HepG2 (cell line): Measurements from ENCODE around the gene MISP3. TPM values are rescaled to one million over a fixed set of nuclear protein-coding genes. Genes with fewer than 3 reads are reported as not detected.

Source experiments
- ATAC-seq: fragments of 200-7000 bp; cut with Tn5 transposase; 3 replicates; pipeline ENCODE4 v1.9.1; 2020; ENCODE audit warnings: mild to moderate bottlenecking, moderate library complexity
- BruUV-seq: library from RNA; stranded (reverse); fragments of 400-500 nt; replicated peaks from 2 replicates; lab custom pipeline; 2021; lab: Mats Ljungman, UMichigan
- CTCF ChIA-PET: fragments of 300-600 bp; formaldehyde crosslinking; extraction: SDS; loops from one replicate; lab custom pipeline; 2021; ENCODE audit warnings: low total read pairs, inconsistent platforms, low intra/inter-chr PET ratio; lab: Yijun Ruan, JAX
- POLR2A ChIA-PET: fragments of 350-600 bp; sonication (Branson Sonifier 250); formaldehyde crosslinking; loops from one replicate; lab custom pipeline; 2020; ENCODE audit warnings: antibody characterized with exemption, inconsistent platforms; lab: Yijun Ruan, JAX
- DNase-seq: peaks from one replicate; pipeline ENCODE4 v3.0.0-alpha.2; 2015; ENCODE audit warnings: low spot score
- FAIRE-seq: peaks from 3 replicates; lab custom pipeline; 2011; peaks lifted over from hg19 to GRCh38; lab: Jason Lieb, UNC
- H2AFZ ChIP-seq: one replicate; pipeline ENCODE4 v1.6.1; 2011; ENCODE audit warnings: low read length, inconsistent platforms
- H3K27ac ChIP-seq: fragments of 300-600 bp; 3 replicates; pipeline ENCODE4 v1.8.0; 2011; ENCODE audit warnings: mixed run types, mild to moderate bottlenecking, mixed read lengths, low read length, inconsistent platforms; ENCODE audit not compliant: insufficient read depth; ENCODE audit errors: extremely low read length
- H3K27me3 ChIP-seq, 2 experiments: fragments of 200-600 bp in 1 of 2; 2 replicates in 1 of 2; 3 replicates in 1 of 2; pipeline versions ENCODE4 v1.6.0 to v1.8.0; 2011; ENCODE audit warnings: low read length in 2 of 2, mild to moderate bottlenecking in 2 of 2, moderate library complexity in 2 of 2, inconsistent platforms in 1 of 2; ENCODE audit not compliant: insufficient read depth in 2 of 2, control insufficient read depth in 1 of 2
- H3K36me3 ChIP-seq, 2 experiments: fragments of 200-600 bp in 1 of 2; replicated peaks in 1 of 2; 2 replicates in 1 of 2; 3 replicates in 1 of 2; pipeline versions ENCODE4 v1.5.1 to v1.8.0; 2011; ENCODE audit warnings: low read length in 2 of 2, inconsistent platforms in 1 of 2; ENCODE audit not compliant: insufficient read depth in 2 of 2, control insufficient read depth in 1 of 2
- H3K4me1 ChIP-seq: 2 replicates; pipeline ENCODE4 v1.5.1; 2012; ENCODE audit warnings: low read length, inconsistent platforms; ENCODE audit not compliant: insufficient read depth
- H3K4me2 ChIP-seq: 2 replicates; pipeline ENCODE4 v1.6.0; 2011; ENCODE audit warnings: low read depth, low read length, inconsistent platforms
- H3K4me3 ChIP-seq, 3 experiments: fragments of 200-600 bp in 1 of 3; sonication (generic), shearing (Covaris generic) in 1 of 3; replicated peaks in 1 of 3; 2 replicates each; pipeline ENCODE4 v1.5.1; 2011 to 2016; ENCODE audit warnings: low read length in 3 of 3, inconsistent platforms in 2 of 3, low read depth in 2 of 3, mild to moderate bottlenecking in 2 of 3, control low read depth in 1 of 3, mixed read lengths in 1 of 3; ENCODE audit not compliant: insufficient read depth in 1 of 3
- H3K79me2 ChIP-seq: one replicate; pipeline ENCODE4 v1.6.1; 2011; ENCODE audit warnings: low read length, inconsistent platforms; ENCODE audit not compliant: insufficient read depth
- H3K9ac ChIP-seq: 2 replicates; pipeline ENCODE4 v1.6.0; 2011; ENCODE audit warnings: mild to moderate bottlenecking, low read depth, low read length, inconsistent platforms; ENCODE audit not compliant: insufficient read depth
- H3K9me3 ChIP-seq: 2 replicates; pipeline ENCODE4 v1.5.1; 2012; ENCODE audit warnings: mild to moderate bottlenecking, low read length
- H4K20me1 ChIP-seq: 2 replicates; pipeline ENCODE4 v1.6.0; 2011; ENCODE audit warnings: inconsistent platforms, mild to moderate bottlenecking, low read length, moderate library complexity; ENCODE audit not compliant: insufficient read depth
- ARID2 ChIP-seq: sonication (generic); formaldehyde crosslinking; IDR thresholded peaks from 2 replicates; pipeline ENCODE4 v1.8.1; 2022; ENCODE audit warnings: mild to moderate bottlenecking, missing genetic modification reagents, borderline replicate concordance
- BCL6 ChIP-seq: IDR thresholded peaks from 2 replicates; pipeline ENCODE4 v1.6.1; 2016; ENCODE audit warnings: missing genetic modification reagents, missing compliant biosample characterization
- CBX2 ChIP-seq, 2 experiments: fragments of 200-600 bp in 1 of 2; sonication (generic); formaldehyde crosslinking in 1 of 2; IDR thresholded peaks; 2 replicates each; pipeline versions ENCODE4 v1.7.0 to v1.8.1; 2018 to 2022; ENCODE audit warnings: low read depth in 2 of 2, low read length in 1 of 2, mild to moderate bottlenecking in 1 of 2, missing genetic modification reagents in 1 of 2
- CEBPG ChIP-seq: IDR thresholded peaks from 2 replicates; pipeline ENCODE4 v1.6.1; 2016
- MXI1 ChIP-seq: IDR thresholded peaks from 3 replicates; pipeline ENCODE4 v1.6.1; 2012; ENCODE audit warnings: low read depth, low read length, inconsistent platforms, borderline replicate concordance
- POLR2AphosphoS2 ChIP-seq: IDR thresholded peaks from 2 replicates; pipeline ENCODE4 v1.6.1; 2011; ENCODE audit warnings: low read depth, low read length, improper control_type of control experiment
- RAD51 ChIP-seq: fragments of 450-650 bp; IDR thresholded peaks from 2 replicates; pipeline ENCODE4 v1.6.1; 2016; ENCODE audit warnings: borderline replicate concordance
- SIX4 ChIP-seq: sonication (generic); formaldehyde crosslinking; IDR thresholded peaks from 2 replicates; pipeline ENCODE4 v1.4.0; 2020; ENCODE audit warnings: missing genetic modification reagents
- TBX2 ChIP-seq: sonication (generic); formaldehyde crosslinking; IDR thresholded peaks from 2 replicates; pipeline ENCODE4 v1.5.0; 2020; ENCODE audit warnings: missing genetic modification reagents, mild to moderate bottlenecking, borderline replicate concordance
- TCF7 ChIP-seq: sonication (generic); IDR thresholded peaks from 2 replicates; pipeline ENCODE4 v1.6.1; 2016; ENCODE audit warnings: antibody characterized with exemption, low read depth
- ZNF577 ChIP-seq: sonication (generic); formaldehyde crosslinking; IDR thresholded peaks from 2 replicates; pipeline ENCODE4 v1.4.0; 2020; ENCODE audit warnings: mild to moderate bottlenecking, low read depth, missing genetic modification reagents, borderline replicate concordance
- ZNF713 ChIP-seq: sonication (generic); formaldehyde crosslinking; IDR thresholded peaks from 2 replicates; pipeline ENCODE4 v1.4.0; 2020; ENCODE audit warnings: mild to moderate bottlenecking, missing genetic modification reagents
- WGBS: methylation state at CpG from one replicate; pipeline ENCODE4 v1.1.6; 2017; ENCODE audit warnings: low lambda C conversion rate; 5-methylcytosine and 5-hydroxymethylcytosine counted together
- in situ Hi-C: cut with HindIII; loops from 2 replicates; pipeline ENCODE4 v1.10.0; 2017; ENCODE audit warnings: low pct_unique_long_range_greater_than_20kb; ENCODE audit not compliant: extremely low pct_ligation_motif_present
- intact Hi-C: fragments of 100-400 bp; cut with micrococcal nuclease; formaldehyde crosslinking; loops from one replicate; pipeline ENCODE4 v1.10.0; 2022; ENCODE audit not compliant: unreplicated experiment
- polyA plus RNA-seq, 8 experiments: library from polyadenylated mRNA; depleted of rRNA in 3 of 8; stranded (reverse) in 7 of 8; unstranded in 1 of 8; fragments of >200 nt; fragmentation: Illumina TruSeq in 4 of 8; extraction: Trizol in 4 of 8; gene quantifications; 2 replicates each; pipeline versions ENCODE4 v1.2.1 to v1.2.3, GENCODE V29; 2011 to 2016; ENCODE audit warnings: low read depth in 4 of 8, missing spikeins in 1 of 8, mixed read lengths in 1 of 8; ENCODE audit not compliant: insufficient read depth in 1 of 8
- total RNA-seq, 5 experiments: library from RNA; depleted of rRNA; stranded (reverse); fragments of >200 nt; fragmentation: Illumina TruSeq; extraction: Trizol; gene quantifications; 2 replicates each; pipeline ENCODE4 v1.2.3, GENCODE V29; 2016; ENCODE audit warnings: low read depth in 1 of 5
- TF ChIP-seq, protein P1 (sequence below): sonication (generic); formaldehyde crosslinking; IDR thresholded peaks from 2 replicates; pipeline ENCODE4 v1.4.0; 2020; ENCODE audit warnings: mild to moderate bottlenecking, low read depth, missing genetic modification reagents
- TF ChIP-seq, protein P2 (sequence below): sonication (generic); formaldehyde crosslinking; IDR thresholded peaks from 2 replicates; pipeline ENCODE4 v1.5.0; 2020; ENCODE audit warnings: mild to moderate bottlenecking, missing genetic modification reagents, borderline replicate concordance
- TF ChIP-seq, protein P3 (sequence below): sonication (generic); formaldehyde crosslinking; IDR thresholded peaks from 2 replicates; pipeline ENCODE4 v1.9.0; 2022; ENCODE audit warnings: missing genetic modification reagents, mild to moderate bottlenecking, borderline replicate concordance

MISP3 gene
- total and polyA plus RNA-seq, 2 of the 13 experiments (the other 11 are each of a cell fraction or from before 2014, with no cell fraction given): 2.5 to 5.4 TPM

DNA sequence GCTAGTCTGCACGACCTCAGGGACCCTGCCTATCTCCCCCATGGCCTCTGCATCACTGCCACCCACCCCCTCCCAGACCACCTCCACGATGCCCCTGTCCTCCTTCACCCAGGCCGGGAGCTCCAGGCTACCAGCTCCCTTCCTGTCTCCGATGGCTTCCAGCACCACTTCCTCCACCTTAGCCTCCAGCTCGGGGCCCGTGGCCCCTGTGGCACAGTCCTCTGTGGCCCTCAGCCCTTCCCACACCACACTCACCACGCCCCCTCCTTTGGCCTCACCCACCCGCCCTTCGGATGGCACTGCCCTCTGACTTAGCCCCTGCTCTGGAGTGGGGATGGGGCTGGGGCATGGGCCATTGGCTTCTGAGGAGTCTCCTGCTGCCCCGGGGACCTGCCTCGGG lies 17.9 kb upstream of the MISP3 start:
- in situ Hi-C loops: loop anchor here (25.0 kb wide), 1 partner anchor 292 kb away; the partner anchor contains the start of genes C19orf53 and MRI1
- H3K79me2 ChIP-seq: no peaks in the 10 kb centered on the region

More for the DNA sequence above, 17.9 kb upstream of the MISP3 start:
- Histone ChIP-seq H3K4me2 (no peak overlapping the region), H3K27me3 (no peaks in the 10 kb centered on the region), H3K36me3 (no peaks in the 10 kb centered on the region), H3K9me3 (no peaks in the 10 kb centered on the region), H3K4me1 (peaks cover 11% of the 10 kb centered on the region), H3K9ac (no peak overlapping the region), H3K4me3 (no peak overlapping the region), H4K20me1 (no peaks in the 10 kb centered on the region), H2AFZ (no peak overlapping the region), H3K27ac (no peak overlapping the region)
- ATAC-seq (no peak), FAIRE-seq (no peak), DNase-seq (no peak)
- POLR2A ChIA-PET: interaction anchor here (0.7 to 1.3 kb wide), 2 partner anchors 17 to 891 kb away, joined by 4 to 5 read pairs; partner anchors contain the start of gene MISP3
- TF ChIP-seq SIX4 (CRISPR knock-in tag): no peak
- TF ChIP-seq ZNF577: no peak
- TF ChIP-seq CBX2 (IDR thresholded peaks at IDR 0.05; ENCODE audit: low read depth, low read length): no peak
- TF ChIP-seq CBX2 (CRISPR knock-in tag; IDR thresholded peaks at IDR 0.05; ENCODE audit: low read depth): no peak
- TF ChIP-seq, protein P1, sequence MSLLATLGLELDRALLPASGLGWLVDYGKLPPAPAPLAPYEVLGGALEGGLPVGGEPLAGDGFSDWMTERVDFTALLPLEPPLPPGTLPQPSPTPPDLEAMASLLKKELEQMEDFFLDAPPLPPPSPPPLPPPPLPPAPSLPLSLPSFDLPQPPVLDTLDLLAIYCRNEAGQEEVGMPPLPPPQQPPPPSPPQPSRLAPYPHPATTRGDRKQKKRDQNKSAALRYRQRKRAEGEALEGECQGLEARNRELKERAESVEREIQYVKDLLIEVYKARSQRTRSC (CRISPR knock-in tag): no peak
- TF ChIP-seq, protein P2, sequence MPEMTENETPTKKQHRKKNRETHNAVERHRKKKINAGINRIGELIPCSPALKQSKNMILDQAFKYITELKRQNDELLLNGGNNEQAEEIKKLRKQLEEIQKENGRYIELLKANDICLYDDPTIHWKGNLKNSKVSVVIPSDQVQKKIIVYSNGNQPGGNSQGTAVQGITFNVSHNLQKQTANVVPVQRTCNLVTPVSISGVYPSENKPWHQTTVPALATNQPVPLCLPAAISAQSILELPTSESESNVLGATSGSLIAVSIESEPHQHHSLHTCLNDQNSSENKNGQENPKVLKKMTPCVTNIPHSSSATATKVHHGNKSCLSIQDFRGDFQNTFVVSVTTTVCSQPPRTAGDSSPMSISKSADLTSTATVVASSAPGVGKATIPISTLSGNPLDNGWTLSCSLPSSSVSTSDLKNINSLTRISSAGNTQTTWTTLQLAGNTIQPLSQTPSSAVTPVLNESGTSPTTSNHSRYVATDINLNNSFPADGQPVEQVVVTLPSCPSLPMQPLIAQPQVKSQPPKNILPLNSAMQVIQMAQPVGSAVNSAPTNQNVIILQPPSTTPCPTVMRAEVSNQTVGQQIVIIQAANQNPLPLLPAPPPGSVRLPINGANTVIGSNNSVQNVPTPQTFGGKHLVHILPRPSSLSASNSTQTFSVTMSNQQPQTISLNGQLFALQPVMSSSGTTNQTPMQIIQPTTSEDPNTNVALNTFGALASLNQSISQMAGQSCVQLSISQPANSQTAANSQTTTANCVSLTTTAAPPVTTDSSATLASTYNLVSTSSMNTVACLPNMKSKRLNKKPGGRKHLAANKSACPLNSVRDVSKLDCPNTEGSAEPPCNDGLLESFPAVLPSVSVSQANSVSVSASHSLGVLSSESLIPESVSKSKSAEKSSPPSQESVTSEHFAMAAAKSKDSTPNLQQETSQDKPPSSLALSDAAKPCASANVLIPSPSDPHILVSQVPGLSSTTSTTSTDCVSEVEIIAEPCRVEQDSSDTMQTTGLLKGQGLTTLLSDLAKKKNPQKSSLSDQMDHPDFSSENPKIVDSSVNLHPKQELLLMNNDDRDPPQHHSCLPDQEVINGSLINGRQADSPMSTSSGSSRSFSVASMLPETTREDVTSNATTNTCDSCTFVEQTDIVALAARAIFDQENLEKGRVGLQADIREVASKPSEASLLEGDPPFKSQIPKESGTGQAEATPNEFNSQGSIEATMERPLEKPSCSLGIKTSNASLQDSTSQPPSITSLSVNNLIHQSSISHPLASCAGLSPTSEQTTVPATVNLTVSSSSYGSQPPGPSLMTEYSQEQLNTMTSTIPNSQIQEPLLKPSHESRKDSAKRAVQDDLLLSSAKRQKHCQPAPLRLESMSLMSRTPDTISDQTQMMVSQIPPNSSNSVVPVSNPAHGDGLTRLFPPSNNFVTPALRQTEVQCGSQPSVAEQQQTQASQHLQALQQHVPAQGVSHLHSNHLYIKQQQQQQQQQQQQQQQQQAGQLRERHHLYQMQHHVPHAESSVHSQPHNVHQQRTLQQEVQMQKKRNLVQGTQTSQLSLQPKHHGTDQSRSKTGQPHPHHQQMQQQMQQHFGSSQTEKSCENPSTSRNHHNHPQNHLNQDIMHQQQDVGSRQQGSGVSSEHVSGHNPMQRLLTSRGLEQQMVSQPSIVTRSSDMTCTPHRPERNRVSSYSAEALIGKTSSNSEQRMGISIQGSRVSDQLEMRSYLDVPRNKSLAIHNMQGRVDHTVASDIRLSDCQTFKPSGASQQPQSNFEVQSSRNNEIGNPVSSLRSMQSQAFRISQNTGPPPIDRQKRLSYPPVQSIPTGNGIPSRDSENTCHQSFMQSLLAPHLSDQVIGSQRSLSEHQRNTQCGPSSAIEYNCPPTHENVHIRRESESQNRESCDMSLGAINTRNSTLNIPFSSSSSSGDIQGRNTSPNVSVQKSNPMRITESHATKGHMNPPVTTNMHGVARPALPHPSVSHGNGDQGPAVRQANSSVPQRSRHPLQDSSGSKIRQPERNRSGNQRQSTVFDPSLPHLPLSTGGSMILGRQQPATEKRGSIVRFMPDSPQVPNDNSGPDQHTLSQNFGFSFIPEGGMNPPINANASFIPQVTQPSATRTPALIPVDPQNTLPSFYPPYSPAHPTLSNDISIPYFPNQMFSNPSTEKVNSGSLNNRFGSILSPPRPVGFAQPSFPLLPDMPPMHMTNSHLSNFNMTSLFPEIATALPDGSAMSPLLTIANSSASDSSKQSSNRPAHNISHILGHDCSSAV (CRISPR knock-in tag): no peak
- no peak for TF ChIP-seq BCL6 (CRISPR knock-in tag)
- TF ChIP-seq ARID2 (CRISPR knock-in tag): no peak
- no peak for TF ChIP-seq TBX2 (CRISPR knock-in tag)
- TF ChIP-seq ZNF713 (CRISPR knock-in tag): no peak
- no peak for TF ChIP-seq RAD51
- TF ChIP-seq, protein P3, sequence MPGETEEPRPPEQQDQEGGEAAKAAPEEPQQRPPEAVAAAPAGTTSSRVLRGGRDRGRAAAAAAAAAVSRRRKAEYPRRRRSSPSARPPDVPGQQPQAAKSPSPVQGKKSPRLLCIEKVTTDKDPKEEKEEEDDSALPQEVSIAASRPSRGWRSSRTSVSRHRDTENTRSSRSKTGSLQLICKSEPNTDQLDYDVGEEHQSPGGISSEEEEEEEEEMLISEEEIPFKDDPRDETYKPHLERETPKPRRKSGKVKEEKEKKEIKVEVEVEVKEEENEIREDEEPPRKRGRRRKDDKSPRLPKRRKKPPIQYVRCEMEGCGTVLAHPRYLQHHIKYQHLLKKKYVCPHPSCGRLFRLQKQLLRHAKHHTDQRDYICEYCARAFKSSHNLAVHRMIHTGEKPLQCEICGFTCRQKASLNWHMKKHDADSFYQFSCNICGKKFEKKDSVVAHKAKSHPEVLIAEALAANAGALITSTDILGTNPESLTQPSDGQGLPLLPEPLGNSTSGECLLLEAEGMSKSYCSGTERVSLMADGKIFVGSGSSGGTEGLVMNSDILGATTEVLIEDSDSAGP (CRISPR knock-in tag): no peak
- no peak for TF ChIP-seq CEBPG (CRISPR knock-in tag)
- TF ChIP-seq POLR2AphosphoS2: no peak
- TF ChIP-seq TCF7: no peak
- no peak for TF ChIP-seq MXI1
- no TSS peak for BruUV-seq
- CTCF ChIA-PET: no interaction called here
- 38% methylated on average over 11 of the region's 11 CpGs for WGBS
- intact Hi-C loops: no loop called here
